ENCODE results near the gene VPS39.

GRCh38 chr15:42182961-42183360 is 25.1 kb downstream of the VPS39 start:
- TF ChIP-seq CTCF (IDR thresholded peaks at IDR 0.05; ENCODE audit: low read depth, low read length, poor library complexity, severe bottlenecking) = no peak
- TF ChIP-seq EZH2phosphoT487 (IDR thresholded peaks at IDR 0.05; ENCODE audit: borderline replicate concordance, low read length) = no peak
